ENCODE measurements around the gene ING3.

DNA sequence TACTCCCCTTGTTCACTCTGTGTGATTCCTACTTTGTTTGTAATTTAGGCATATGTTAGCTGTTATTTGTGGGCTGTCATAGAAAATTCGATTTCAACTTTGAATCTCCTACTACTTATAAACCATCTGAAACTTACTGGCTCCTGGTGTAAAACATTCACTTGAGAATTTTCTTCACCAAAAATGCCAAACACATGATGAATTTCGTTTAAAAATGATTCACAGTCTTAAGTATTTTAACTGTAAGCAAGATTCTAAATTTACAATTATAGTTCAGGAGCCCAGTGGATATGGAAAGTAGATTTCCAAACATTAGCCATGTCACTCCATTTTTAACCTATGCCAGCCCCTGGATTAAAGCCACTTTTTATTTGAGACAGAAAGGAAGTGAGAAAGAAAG, 41.0 kb downstream of the ING3 start:
- TF ChIP-seq, protein P1, sequence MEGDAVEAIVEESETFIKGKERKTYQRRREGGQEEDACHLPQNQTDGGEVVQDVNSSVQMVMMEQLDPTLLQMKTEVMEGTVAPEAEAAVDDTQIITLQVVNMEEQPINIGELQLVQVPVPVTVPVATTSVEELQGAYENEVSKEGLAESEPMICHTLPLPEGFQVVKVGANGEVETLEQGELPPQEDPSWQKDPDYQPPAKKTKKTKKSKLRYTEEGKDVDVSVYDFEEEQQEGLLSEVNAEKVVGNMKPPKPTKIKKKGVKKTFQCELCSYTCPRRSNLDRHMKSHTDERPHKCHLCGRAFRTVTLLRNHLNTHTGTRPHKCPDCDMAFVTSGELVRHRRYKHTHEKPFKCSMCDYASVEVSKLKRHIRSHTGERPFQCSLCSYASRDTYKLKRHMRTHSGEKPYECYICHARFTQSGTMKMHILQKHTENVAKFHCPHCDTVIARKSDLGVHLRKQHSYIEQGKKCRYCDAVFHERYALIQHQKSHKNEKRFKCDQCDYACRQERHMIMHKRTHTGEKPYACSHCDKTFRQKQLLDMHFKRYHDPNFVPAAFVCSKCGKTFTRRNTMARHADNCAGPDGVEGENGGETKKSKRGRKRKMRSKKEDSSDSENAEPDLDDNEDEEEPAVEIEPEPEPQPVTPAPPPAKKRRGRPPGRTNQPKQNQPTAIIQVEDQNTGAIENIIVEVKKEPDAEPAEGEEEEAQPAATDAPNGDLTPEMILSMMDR (IDR thresholded peaks at IDR 0.05), result no peak
- no peak for TF ChIP-seq POLR2A (IDR thresholded peaks at IDR 0.05)

Measured in heart left ventricle (tissue), 13 donors.